ENCODE measurements around the gene RXYLT1. TPM values are rescaled to one million over a fixed set of nuclear protein-coding genes. Genes with fewer than 3 reads are reported as not detected.

The RXYLT1 gene
- total RNA-seq, 2 donors from 2014 or later = 8.6 to 17.5 TPM

DNA sequence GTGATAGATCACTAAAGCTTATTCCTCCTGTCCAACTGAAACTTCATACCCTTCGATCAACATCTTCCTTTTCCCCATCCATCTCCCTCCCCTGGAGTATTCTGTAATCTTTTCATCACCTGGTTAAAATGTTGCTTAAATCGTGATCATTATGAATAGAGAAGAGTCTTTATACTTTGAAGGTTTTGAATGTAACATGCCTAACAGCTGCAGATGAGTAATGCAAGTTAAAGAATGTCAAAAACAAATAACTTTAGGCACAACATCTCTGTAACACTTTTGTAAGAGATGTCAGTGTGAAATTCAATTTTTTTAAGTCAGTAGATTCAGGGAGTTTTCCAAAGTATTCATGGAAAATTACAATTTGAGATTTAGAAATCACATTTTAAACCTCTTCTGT lies 25.0 kb downstream of the RXYLT1 start:
- no peaks in the 10 kb centered on the region for H3K9me3 ChIP-seq
- intact Hi-C loops (cut with DNase I) = no loop called here
- H3K4me1 ChIP-seq = peaks cover 19% of the 10 kb centered on the region
- no peak for ATAC-seq
- TF ChIP-seq, protein P1, sequence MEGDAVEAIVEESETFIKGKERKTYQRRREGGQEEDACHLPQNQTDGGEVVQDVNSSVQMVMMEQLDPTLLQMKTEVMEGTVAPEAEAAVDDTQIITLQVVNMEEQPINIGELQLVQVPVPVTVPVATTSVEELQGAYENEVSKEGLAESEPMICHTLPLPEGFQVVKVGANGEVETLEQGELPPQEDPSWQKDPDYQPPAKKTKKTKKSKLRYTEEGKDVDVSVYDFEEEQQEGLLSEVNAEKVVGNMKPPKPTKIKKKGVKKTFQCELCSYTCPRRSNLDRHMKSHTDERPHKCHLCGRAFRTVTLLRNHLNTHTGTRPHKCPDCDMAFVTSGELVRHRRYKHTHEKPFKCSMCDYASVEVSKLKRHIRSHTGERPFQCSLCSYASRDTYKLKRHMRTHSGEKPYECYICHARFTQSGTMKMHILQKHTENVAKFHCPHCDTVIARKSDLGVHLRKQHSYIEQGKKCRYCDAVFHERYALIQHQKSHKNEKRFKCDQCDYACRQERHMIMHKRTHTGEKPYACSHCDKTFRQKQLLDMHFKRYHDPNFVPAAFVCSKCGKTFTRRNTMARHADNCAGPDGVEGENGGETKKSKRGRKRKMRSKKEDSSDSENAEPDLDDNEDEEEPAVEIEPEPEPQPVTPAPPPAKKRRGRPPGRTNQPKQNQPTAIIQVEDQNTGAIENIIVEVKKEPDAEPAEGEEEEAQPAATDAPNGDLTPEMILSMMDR (IDR thresholded peaks at IDR 0.05) = no peak
- no peak for TF ChIP-seq POLR2A (IDR thresholded peaks at IDR 0.05)
- H3K4me3 ChIP-seq = no peak overlapping the region
- no peaks in the 10 kb centered on the region for H3K27me3 ChIP-seq
- H3K36me3 ChIP-seq (replicated peaks in 1 of 2; ENCODE audit: insufficient read depth in 1 of 2, low read depth in 2 of 2) = no peaks in the 10 kb centered on the region
- no peak for DNase-seq
- WGBS, 2 donors = 80 to 84% methylated on average over 2 of the region's 2 CpGs
- H3K27ac ChIP-seq = no peak overlapping the region

DNA sequence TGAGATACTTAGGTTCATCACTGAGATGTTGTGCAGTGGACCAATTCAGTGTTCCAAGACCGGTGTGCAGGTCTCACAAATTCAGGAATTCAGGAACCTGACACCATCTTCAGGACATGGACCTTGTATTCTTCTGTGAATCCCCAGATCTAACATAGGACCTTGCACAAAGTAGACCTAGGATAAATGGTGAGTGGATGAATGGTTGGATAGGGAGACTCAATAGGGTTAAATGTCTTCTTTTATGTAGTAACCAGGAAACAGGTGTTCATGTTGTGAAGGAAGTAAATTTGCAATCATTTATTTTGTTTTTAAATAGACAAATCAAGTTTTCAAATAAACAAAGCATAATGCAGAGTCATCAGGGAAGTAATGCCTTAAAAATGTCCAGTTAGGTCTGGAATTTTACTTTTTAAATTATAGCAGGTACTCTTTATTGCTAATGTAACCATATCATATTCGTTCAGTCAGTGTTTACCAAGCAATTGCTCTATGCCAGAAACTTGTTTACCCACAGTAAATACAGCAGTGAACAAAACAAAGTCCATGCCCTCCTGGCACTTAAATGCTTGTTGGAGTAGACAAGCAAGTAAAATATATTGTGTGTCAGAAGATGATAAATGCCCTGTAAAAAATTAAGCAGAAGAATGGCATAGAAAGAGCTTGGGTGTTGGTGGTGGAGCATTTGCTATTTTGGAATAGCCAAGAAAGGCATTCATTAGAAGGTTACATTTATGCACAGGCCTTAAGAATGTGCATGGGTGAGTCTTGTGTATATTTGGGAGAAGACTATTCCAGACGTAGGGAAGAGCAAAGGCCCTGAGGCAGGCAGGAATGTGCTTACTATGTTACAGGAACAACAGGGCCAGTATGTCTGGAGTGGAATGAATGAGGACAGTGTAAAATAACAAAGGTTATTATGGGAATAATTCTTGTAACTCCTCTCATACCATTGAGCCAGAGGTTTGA lies 26.3 kb downstream of the RXYLT1 start:
- Histone ChIP-seq H3K4me1 (peaks cover 19% of the 10 kb centered on the region), H3K9me3 (no peaks in the 10 kb centered on the region), H3K36me3 (replicated peaks in 1 of 2; ENCODE audit: insufficient read depth in 1 of 2, low read depth in 2 of 2) (no peaks in the 10 kb centered on the region), H3K27me3 (no peaks in the 10 kb centered on the region), H3K27ac (peak overlapping the region in 1 of 4 donors; percentile 27), H3K4me3 (no peak overlapping the region)
- intact Hi-C loops (cut with DNase I) = no loop called here
- ATAC-seq (peak; percentile 70), DNase-seq (peak in 3 of 4 donors; percentile 26 to 69 (median 55))
- no peak for TF ChIP-seq POLR2A (IDR thresholded peaks at IDR 0.05)
- 39 to 42% methylated on average over 3 of the region's 3 CpGs for WGBS, 2 donors

DNA sequence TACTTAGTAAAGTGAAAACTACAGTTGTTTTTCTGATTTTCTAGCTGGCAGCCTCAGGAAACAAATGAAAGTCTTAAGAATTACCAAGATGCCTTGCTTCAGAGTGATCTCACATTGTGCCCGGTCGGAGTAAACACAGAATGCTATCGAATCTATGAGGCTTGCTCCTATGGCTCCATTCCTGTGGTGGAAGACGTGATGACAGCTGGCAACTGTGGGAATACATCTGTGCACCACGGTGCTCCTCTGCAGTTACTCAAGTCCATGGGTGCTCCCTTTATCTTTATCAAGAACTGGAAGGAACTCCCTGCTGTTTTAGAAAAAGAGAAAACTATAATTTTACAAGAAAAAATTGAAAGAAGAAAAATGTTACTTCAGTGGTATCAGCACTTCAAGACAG lies 28.9 kb downstream of the RXYLT1 start:
- TF ChIP-seq POLR2A (IDR thresholded peaks at IDR 0.05) = no peak
- TF ChIP-seq, protein P1 (IDR thresholded peaks at IDR 0.05) = no peak
- WGBS, 2 donors = 82 to 88% methylated on average over 5 of the region's 5 CpGs
- H3K36me3 ChIP-seq (replicated peaks in 1 of 2; ENCODE audit: insufficient read depth in 1 of 2, low read depth in 2 of 2) = no peaks in the 10 kb centered on the region
- ATAC-seq (no peak), DNase-seq (no peak)
- H3K27me3 ChIP-seq = no peaks in the 10 kb centered on the region
- H3K27ac ChIP-seq = no peak overlapping the region
- peaks cover 19% of the 10 kb centered on the region for H3K4me1 ChIP-seq
- intact Hi-C loops (cut with DNase I) = no loop called here
- no peak overlapping the region for H3K4me3 ChIP-seq
- H3K9me3 ChIP-seq = no peaks in the 10 kb centered on the region

DNA sequence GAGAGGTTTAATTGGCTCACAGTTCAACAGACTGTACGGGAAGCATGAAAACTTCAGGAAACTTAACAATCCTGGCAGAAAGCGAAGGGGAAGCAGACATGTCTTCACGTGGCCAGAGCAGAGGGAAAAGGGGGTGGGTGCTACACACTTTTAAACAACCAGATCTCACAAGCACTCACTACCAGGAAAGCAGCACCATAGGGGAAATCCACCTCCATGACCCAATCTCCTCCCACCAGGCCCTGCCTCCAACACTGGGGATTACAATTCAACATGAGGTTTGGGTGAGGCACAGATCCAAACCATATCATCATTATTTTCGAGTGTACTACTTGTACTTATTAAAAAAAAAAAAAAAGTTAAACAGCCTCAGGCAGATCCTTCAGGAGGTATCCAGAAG lies 29.9 kb downstream of the RXYLT1 start:
- no peak for DNase-seq
- Histone ChIP-seq H3K9me3 (no peaks in the 10 kb centered on the region), H3K4me1 (peaks cover 19% of the 10 kb centered on the region), H3K36me3 (replicated peaks in 1 of 2; ENCODE audit: insufficient read depth in 1 of 2, low read depth in 2 of 2) (no peaks in the 10 kb centered on the region), H3K27ac (no peak overlapping the region), H3K27me3 (no peaks in the 10 kb centered on the region), H3K4me3 (no peak overlapping the region)
- no peak for TF ChIP-seq POLR2A (IDR thresholded peaks at IDR 0.05)
- TF ChIP-seq, protein P1 (IDR thresholded peaks at IDR 0.05) = no peak
- intact Hi-C loops (cut with DNase I) = no loop called here
- WGBS, 2 donors = 75% methylated on average over 4 of the region's 4 CpGs
- ATAC-seq = no peak

- ATAC-seq (no peak), DNase-seq (no peak)
- H3K4me3 ChIP-seq = no peak overlapping the region
- no peaks in the 10 kb centered on the region for H3K9me3 ChIP-seq
- H3K4me1 ChIP-seq = peaks cover 9% of the 10 kb centered on the region
- no peaks in the 10 kb centered on the region for H3K27me3 ChIP-seq
- H3K36me3 ChIP-seq (replicated peaks in 1 of 2; ENCODE audit: insufficient read depth in 1 of 2, low read depth in 2 of 2) = no peaks in the 10 kb centered on the region
- no peak overlapping the region for H3K27ac ChIP-seq
- intact Hi-C loops (cut with DNase I) = no loop called here
- no peak for TF ChIP-seq POLR2A (IDR thresholded peaks at IDR 0.05)
- TF ChIP-seq, protein P1 (IDR thresholded peaks at IDR 0.05) = no peak
- 55 to 64% methylated on average over 2 of the region's 2 CpGs for WGBS, 2 donors
Observed at GRCh38 chr12:63811334-63811733, 31.6 kb downstream of the RXYLT1 start.

All from body of pancreas (tissue), 4 donors.